HepG2 (cell line): ENCODE data around the gene TMCC1. TPM values are rescaled to one million over a fixed set of nuclear protein-coding genes. Genes with fewer than 3 reads are reported as not detected.

ENCODE experiments used
- ATF3 ChIP-seq: sonication (generic); formaldehyde crosslinking; IDR thresholded peaks from 2 replicates; pipeline ENCODE4 v1.4.0; 2020; ENCODE audit warnings: missing genetic modification reagents
- ATF6 ChIP-seq: sonication (generic); formaldehyde crosslinking; conservative IDR thresholded peaks from 2 replicates; pipeline ENCODE4 v1.4.0; 2020; ENCODE audit warnings: missing genetic modification reagents
- DDIT3 ChIP-seq: sonication (generic); formaldehyde crosslinking; IDR thresholded peaks from 2 replicates; pipeline ENCODE4 v1.4.0; 2020; ENCODE audit warnings: mild to moderate bottlenecking, missing genetic modification reagents
- FOXO1 ChIP-seq: sonication (generic); formaldehyde crosslinking; IDR thresholded peaks from 2 replicates; pipeline ENCODE4 v1.4.0; 2020; ENCODE audit warnings: missing genetic modification reagents
- GABPB1 ChIP-seq: IDR thresholded peaks from 2 replicates; pipeline ENCODE4 v1.6.1; 2016; ENCODE audit warnings: mild to moderate bottlenecking, missing genetic modification reagents, moderate library complexity, missing compliant biosample characterization
- IKZF1 ChIP-seq: fragments of 450-650 bp; IDR thresholded peaks from 2 replicates; pipeline ENCODE4 v1.7.1; 2016
- KAT7 ChIP-seq: IDR thresholded peaks from 2 replicates; pipeline ENCODE4 v1.6.1; 2018; ENCODE audit warnings: borderline replicate concordance, missing compliant biosample characterization
- KDM4B ChIP-seq: sonication (generic); formaldehyde crosslinking; IDR thresholded peaks from 2 replicates; pipeline ENCODE4 v1.4.0; 2020; ENCODE audit warnings: missing genetic modification reagents
- KLF12 ChIP-seq: sonication (generic); formaldehyde crosslinking; IDR thresholded peaks from 2 replicates; pipeline ENCODE4 v1.4.0; 2020; ENCODE audit warnings: missing genetic modification reagents, borderline replicate concordance
- MEF2D ChIP-seq: sonication (generic); formaldehyde crosslinking; IDR thresholded peaks from 2 replicates; pipeline ENCODE4 v1.5.1; 2020; ENCODE audit warnings: mild to moderate bottlenecking, missing genetic modification reagents
- MEIS2 ChIP-seq: sonication (generic); formaldehyde crosslinking; IDR thresholded peaks from 2 replicates; pipeline ENCODE4 v1.9.0; 2021; ENCODE audit warnings: mild to moderate bottlenecking, missing genetic modification reagents
- PRDM15 ChIP-seq: sonication (generic); formaldehyde crosslinking; IDR thresholded peaks from 2 replicates; pipeline ENCODE4 v1.4.0; 2020; ENCODE audit warnings: missing genetic modification reagents
- PREB ChIP-seq: sonication (generic); formaldehyde crosslinking; IDR thresholded peaks from 2 replicates; pipeline ENCODE4 v1.4.0; 2020; ENCODE audit warnings: missing genetic modification reagents
- REXO4 ChIP-seq: sonication (generic); formaldehyde crosslinking; IDR thresholded peaks from 2 replicates; pipeline ENCODE4 v1.8.0; 2022; ENCODE audit warnings: missing genetic modification reagents, mild to moderate bottlenecking, borderline replicate concordance
- SKI ChIP-seq: fragments of 450-650 bp; IDR thresholded peaks from one replicate; pipeline ENCODE4 v1.6.1; 2018; ENCODE audit warnings: mild to moderate bottlenecking; ENCODE audit not compliant: partially characterized antibody
- SRY ChIP-seq: sonication (generic); formaldehyde crosslinking; IDR thresholded peaks from 2 replicates; pipeline ENCODE4 v1.8.0; 2022; ENCODE audit warnings: mild to moderate bottlenecking, missing genetic modification reagents
- TAF1 ChIP-seq: sonication (generic); formaldehyde crosslinking; IDR thresholded peaks from 2 replicates; pipeline ENCODE4 v1.4.0; 2020; ENCODE audit warnings: missing genetic modification reagents
- ZFP41 ChIP-seq: sonication (generic); formaldehyde crosslinking; IDR thresholded peaks from 2 replicates; pipeline ENCODE4 v1.4.0; 2020; ENCODE audit warnings: mild to moderate bottlenecking, missing genetic modification reagents, borderline replicate concordance
- ZNF253 ChIP-seq: sonication (generic); formaldehyde crosslinking; IDR thresholded peaks from 2 replicates; pipeline ENCODE4 v1.8.0; 2022; ENCODE audit warnings: mild to moderate bottlenecking, missing genetic modification reagents, borderline replicate concordance
- ZNF331 ChIP-seq: sonication (generic); formaldehyde crosslinking; IDR thresholded peaks from 2 replicates; pipeline ENCODE4 v1.4.0; 2020; ENCODE audit warnings: missing genetic modification reagents
- ZNF367 ChIP-seq: sonication (generic); formaldehyde crosslinking; IDR thresholded peaks from 2 replicates; pipeline ENCODE4 v1.4.0; 2020; ENCODE audit warnings: missing genetic modification reagents, borderline replicate concordance
- ZNF724P ChIP-seq: sonication (generic); formaldehyde crosslinking; IDR thresholded peaks from 2 replicates; pipeline ENCODE4 v1.8.0; 2022; ENCODE audit warnings: missing genetic modification reagents, borderline replicate concordance
- ZNF740 ChIP-seq: sonication (generic); formaldehyde crosslinking; IDR thresholded peaks from 2 replicates; pipeline ENCODE4 v1.4.0; 2020; ENCODE audit warnings: missing genetic modification reagents
- ZSCAN31 ChIP-seq: sonication (generic); formaldehyde crosslinking; IDR thresholded peaks from 2 replicates; pipeline ENCODE4 v1.5.0; 2020; ENCODE audit warnings: low read depth, mild to moderate bottlenecking, missing genetic modification reagents
- polyA plus RNA-seq, 8 experiments: library from polyadenylated mRNA; depleted of rRNA in 3 of 8; stranded (reverse) in 7 of 8; unstranded in 1 of 8; fragments of >200 nt; fragmentation: Illumina TruSeq in 4 of 8; extraction: Trizol in 4 of 8; gene quantifications; 2 replicates each; pipeline versions ENCODE4 v1.2.1 to v1.2.3, GENCODE V29; 2011 to 2016; ENCODE audit warnings: low read depth in 4 of 8, missing spikeins in 1 of 8, mixed read lengths in 1 of 8; ENCODE audit not compliant: insufficient read depth in 1 of 8
- total RNA-seq, 5 experiments: library from RNA; depleted of rRNA; stranded (reverse); fragments of >200 nt; fragmentation: Illumina TruSeq; extraction: Trizol; gene quantifications; 2 replicates each; pipeline ENCODE4 v1.2.3, GENCODE V29; 2016; ENCODE audit warnings: low read depth in 1 of 5

The TMCC1 gene
- total and polyA plus RNA-seq, 2 of the 13 experiments (the other 11 are each of a cell fraction or from before 2014, with no cell fraction given) = 12.1 to 264 TPM

GRCh38 chr3:129656659-129657247 lies 236.8 kb downstream of the TMCC1 start (continued):
- TF ChIP-seq MEIS2 = peak; percentile 87
- no peak for TF ChIP-seq ZFP41
- no peak for TF ChIP-seq KLF12 (CRISPR knock-in tag)
- no peak for TF ChIP-seq ATF3
- 0 out of 2 replicates have a peak, but pooled peaks have one; percentile 43 for TF ChIP-seq ZSCAN31 (CRISPR knock-in tag)
- TF ChIP-seq PRDM15 = no peak
- TF ChIP-seq KAT7 = peak; percentile 41; the same call in 1 of the 2 replicates
- peak; percentile 18; the same call in 1 of the 2 replicates for TF ChIP-seq TAF1
- TF ChIP-seq REXO4 = no peak
- peak; percentile 65; the same call in 1 of the 2 replicates for TF ChIP-seq ATF6 (CRISPR knock-in tag)
- TF ChIP-seq KDM4B (CRISPR knock-in tag) = no peak
- TF ChIP-seq SKI = no peak
- TF ChIP-seq SRY (CRISPR knock-in tag) = no peak
- peak; percentile 69; the same call in 1 of the 2 replicates for TF ChIP-seq FOXO1 (CRISPR knock-in tag)
- no peak for TF ChIP-seq ZNF724P (CRISPR knock-in tag)
- TF ChIP-seq GABPB1 (CRISPR knock-in tag) = no peak; the same call in 1 of the 2 replicates
- TF ChIP-seq ZNF253 (CRISPR knock-in tag) = no peak
- TF ChIP-seq ZNF740 (CRISPR knock-in tag) = no peak
- no peak for TF ChIP-seq IKZF1
- TF ChIP-seq MEF2D (CRISPR knock-in tag) = peak; percentile 73; the same call in 1 of the 2 replicates
- no peak for TF ChIP-seq PREB
- no peak for TF ChIP-seq ZNF367
- TF ChIP-seq ZNF331 (CRISPR knock-in tag) = peak; percentile 38; the same call in 1 of the 2 replicates
- TF ChIP-seq DDIT3 = no peak
